GM23248 (cell line): ENCODE results near the gene SETBP1. TPM values are rescaled to one million over a fixed set of nuclear protein-coding genes. Genes with fewer than 3 reads are reported as not detected.

Experiments used
- DNase-seq: peaks from one replicate; pipeline ENCODE4 v3.0.0-alpha.2; 2015
- H2AFZ ChIP-seq: fragments of 200-600 bp; sonication (generic); 2 replicates; pipeline ENCODE4 v1.6.1; 2016; ENCODE audit warnings: antibody characterized with exemption
- H3F3A ChIP-seq: fragments of 200-600 bp; sonication (generic); 2 replicates; pipeline ENCODE4 v1.6.1; 2016; ENCODE audit warnings: mild to moderate bottlenecking, antibody characterized with exemption, mixed run types; ENCODE audit not compliant: insufficient read depth
- H3K27ac ChIP-seq: fragments of 200-600 bp; sonication (generic); 2 replicates; pipeline ENCODE4 v1.5.1; 2016; ENCODE audit warnings: mild to moderate bottlenecking
- H3K27me3 ChIP-seq: fragments of 200-600 bp; sonication (generic); replicated peaks from 2 replicates; pipeline ENCODE4 v1.6.1; 2016; ENCODE audit warnings: mild to moderate bottlenecking; ENCODE audit not compliant: insufficient read depth
- H3K36me3 ChIP-seq: fragments of 200-600 bp; sonication (generic); 2 replicates; pipeline ENCODE4 v1.6.1; 2016; ENCODE audit warnings: low read depth, mild to moderate bottlenecking
- H3K4me1 ChIP-seq: fragments of 200-600 bp; sonication (generic); 2 replicates; pipeline ENCODE4 v1.6.1; 2016; ENCODE audit warnings: mild to moderate bottlenecking; ENCODE audit not compliant: insufficient read depth
- H3K4me2 ChIP-seq: fragments of 200-600 bp; sonication (generic); one replicate; pipeline ENCODE4 v1.6.1; 2016; ENCODE audit warnings: mild to moderate bottlenecking; ENCODE audit not compliant: unreplicated experiment
- H3K4me3 ChIP-seq: fragments of 200-600 bp; sonication (generic); 2 replicates; pipeline ENCODE4 v1.5.1; 2016; ENCODE audit warnings: mild to moderate bottlenecking
- H3K79me2 ChIP-seq: fragments of 200-600 bp; sonication (generic); 2 replicates; pipeline ENCODE4 v1.6.1; 2016; ENCODE audit warnings: mild to moderate bottlenecking; ENCODE audit not compliant: insufficient read depth
- H3K9ac ChIP-seq: fragments of 200-600 bp; sonication (generic); 2 replicates; pipeline ENCODE4 v1.6.1; 2016; ENCODE audit warnings: mild to moderate bottlenecking
- H3K9me2 ChIP-seq: fragments of 200-600 bp; sonication (generic); 2 replicates; pipeline ENCODE4 v1.6.1; 2016; ENCODE audit warnings: mixed run types, mild to moderate bottlenecking, moderate library complexity; ENCODE audit not compliant: insufficient read depth
- H3K9me3 ChIP-seq: fragments of 200-600 bp; sonication (generic); one replicate; pipeline ENCODE4 v1.6.1; 2017; ENCODE audit warnings: low read depth
- H4K20me1 ChIP-seq: fragments of 200-600 bp; sonication (generic); 2 replicates; pipeline ENCODE4 v1.6.0; 2016; ENCODE audit not compliant: insufficient read depth
- EZH2 ChIP-seq: fragments of 200-600 bp; sonication (generic); IDR thresholded peaks from 2 replicates; pipeline ENCODE4 v1.6.1; 2018; ENCODE audit warnings: antibody characterized with exemption, mild to moderate bottlenecking; ENCODE audit not compliant: insufficient read depth, poor library complexity, severe bottlenecking
- EZH2phosphoT487 ChIP-seq: fragments of 200-600 bp; sonication (generic); IDR thresholded peaks from 2 replicates; pipeline ENCODE4 v1.6.1; 2018; ENCODE audit warnings: antibody characterized with exemption, moderate library complexity, mild to moderate bottlenecking, low read depth; ENCODE audit not compliant: insufficient read depth
- WGBS, 2 experiments: methylation state at CpG; one replicate each; pipeline ENCODE4 v1.1.6; 2015 to 2017; ENCODE audit warnings: low lambda C conversion rate in 2 of 2, low coverage in 1 of 2; ENCODE audit errors: missing lambda C conversion rate in 2 of 2; 5-methylcytosine and 5-hydroxymethylcytosine counted together
- in situ Hi-C: fragments of 300-500 bp; cut with MboI; formaldehyde crosslinking; loops from 2 replicates; pipeline ENCODE4 v1.15.0; 2020
- polyA plus RNA-seq: library from polyadenylated mRNA; unstranded; fragments of >200 nt; fragmentation: Nextera tagmentation; extraction: Ambion mirVana; gene quantifications from 2 replicates; pipeline ENCODE4 v1.2.1, GENCODE V29; 2016
- total RNA-seq: library from RNA; depleted of rRNA; stranded (reverse); fragments of >200 nt; shearing (Covaris generic); gene quantifications from 2 replicates; pipeline ENCODE4 v1.2.3, GENCODE V29; 2014

The SETBP1 gene
- total and polyA plus RNA-seq, 2 experiments from 2014 or later, result 1.3 to 4.1 TPM

DNA sequence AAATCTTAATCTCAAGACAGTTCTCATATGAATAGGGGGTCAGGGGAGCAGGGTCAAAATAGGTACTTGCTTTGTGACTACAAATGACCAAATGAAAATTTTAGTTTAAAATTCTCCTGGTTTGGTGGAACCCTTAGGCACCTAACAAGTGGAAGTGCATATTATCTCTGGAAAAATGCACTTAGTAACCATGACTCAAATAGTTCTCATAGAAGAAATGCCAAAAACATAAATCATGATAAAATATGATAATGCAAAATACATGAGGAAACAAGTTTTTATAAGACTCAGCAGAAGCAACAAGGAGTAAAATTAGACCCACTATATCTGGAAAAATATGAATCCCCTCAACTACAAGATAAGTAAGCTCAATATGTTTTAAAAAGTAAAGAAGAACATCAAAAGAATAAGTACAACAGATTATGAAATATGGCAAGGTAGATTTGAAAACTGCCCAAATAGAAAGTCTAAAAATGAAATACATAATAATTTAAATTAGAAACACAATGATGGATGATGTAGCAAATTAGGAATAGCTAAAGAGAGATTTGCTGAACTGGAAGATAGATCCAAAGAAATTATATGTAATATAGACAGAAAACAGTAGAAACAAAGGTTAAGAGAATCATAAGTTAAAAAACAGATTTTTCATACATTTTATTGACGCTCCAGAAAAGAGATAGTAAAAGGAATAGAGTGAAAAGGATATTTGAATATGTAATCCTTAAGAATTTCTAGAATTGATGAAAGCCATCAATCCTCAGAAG is 308.3 kb downstream of the SETBP1 start:
- 97 to 100% methylated on average over 1 of the region's 1 CpG for WGBS, 2 experiments

DNA sequence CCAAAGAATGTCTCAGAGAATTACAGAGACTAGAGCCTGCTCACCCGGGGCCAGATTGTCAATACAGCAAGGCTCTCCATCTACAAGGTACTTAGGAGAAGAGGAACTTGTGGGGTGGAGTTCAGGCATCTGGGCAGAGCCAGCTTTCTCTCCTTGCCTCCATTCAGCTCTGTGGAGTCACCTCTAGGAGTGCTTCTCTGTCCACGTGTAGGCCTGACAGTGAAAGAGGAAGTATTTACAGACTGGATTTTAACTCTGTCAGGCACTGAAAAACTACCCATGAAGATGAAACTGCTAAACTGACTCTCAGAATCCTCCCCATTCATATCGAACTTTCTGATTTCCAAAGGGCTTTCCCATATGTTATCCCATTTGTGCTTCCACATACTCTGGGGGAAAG is 315.6 kb downstream of the SETBP1 start:
- DNase-seq, result no peak
- Histone ChIP-seq H3K4me2 (no peak overlapping the region), H3K9me3 (no peaks in the 10 kb centered on the region), H4K20me1 (no peaks in the 10 kb centered on the region), H3K4me1 (no peaks in the 10 kb centered on the region), H3F3A (no peaks in the 10 kb centered on the region), H3K79me2 (no peaks in the 10 kb centered on the region), H3K27me3 (no peaks in the 10 kb centered on the region), H3K27ac (no peak overlapping the region), H2AFZ (no peak overlapping the region), H3K9ac (no peak overlapping the region), H3K9me2 (no peaks in the 10 kb centered on the region), H3K36me3 (no peaks in the 10 kb centered on the region), H3K4me3 (no peak overlapping the region)
- TF ChIP-seq EZH2phosphoT487 (no peak), EZH2 (no peak)
- in situ Hi-C loops, result loop anchor here (25.0 kb wide), 1 partner anchor 859 kb away; no protein-coding TSS in a partner anchor
- 90 to 100% methylated on average over 3 of the region's 3 CpGs for WGBS, 2 experiments

More for the DNA sequence above, 308.3 kb downstream of the SETBP1 start:
- in situ Hi-C loops, result loop anchor here (25.0 kb wide), 1 partner anchor 852 kb away; no protein-coding TSS in a partner anchor
- no peaks in the 10 kb centered on the region for H3K4me1 ChIP-seq
- DNase-seq, result no peak
- no peak overlapping the region for H3K9ac ChIP-seq
- no peaks in the 10 kb centered on the region for H4K20me1 ChIP-seq
- no peak overlapping the region for H3K4me2 ChIP-seq
- no peaks in the 10 kb centered on the region for H3K27me3 ChIP-seq
- no peaks in the 10 kb centered on the region for H3K36me3 ChIP-seq
- TF ChIP-seq EZH2 (no peak), EZH2phosphoT487 (no peak)
- no peaks in the 10 kb centered on the region for H3F3A ChIP-seq
- H3K27ac ChIP-seq, result no peak overlapping the region
- H3K9me2 ChIP-seq, result no peaks in the 10 kb centered on the region
- no peaks in the 10 kb centered on the region for H3K9me3 ChIP-seq
- no peaks in the 10 kb centered on the region for H3K79me2 ChIP-seq
- H2AFZ ChIP-seq, result no peak overlapping the region
- H3K4me3 ChIP-seq, result no peak overlapping the region

DNA sequence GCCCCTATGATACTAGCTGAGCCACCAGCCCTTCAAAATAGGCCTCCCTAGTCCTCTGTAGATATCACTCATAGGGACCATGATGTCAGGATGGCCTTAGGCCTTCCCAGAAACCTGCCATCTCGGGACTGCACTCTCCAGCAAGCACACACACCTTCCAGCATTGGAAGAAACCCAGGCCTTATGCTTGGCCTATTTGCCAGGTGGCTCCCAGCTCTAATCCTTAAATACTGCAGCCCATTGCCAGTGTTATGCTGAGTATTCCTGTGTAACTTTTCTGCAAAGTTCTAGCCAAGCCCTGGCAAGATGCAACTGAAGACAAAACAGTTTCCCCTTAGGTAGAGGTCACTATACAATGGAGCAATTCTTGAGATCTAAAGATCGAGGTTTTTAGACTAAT is 316.5 kb downstream of the SETBP1 start:
- no peaks in the 10 kb centered on the region for H3K9me3 ChIP-seq
- H3K4me3 ChIP-seq, result no peak overlapping the region
- H3F3A ChIP-seq, result no peaks in the 10 kb centered on the region
- in situ Hi-C loops, result loop anchor here (25.0 kb wide), 1 partner anchor 860 kb away; no protein-coding TSS in a partner anchor
- WGBS, 2 experiments, result 49 to 58% methylated on average over 2 of the region's 2 CpGs
- no peak overlapping the region for H3K27ac ChIP-seq
- H3K9ac ChIP-seq, result no peak overlapping the region
- DNase-seq, result no peak
- no peaks in the 10 kb centered on the region for H3K36me3 ChIP-seq
- H3K4me1 ChIP-seq, result no peaks in the 10 kb centered on the region
- H3K79me2 ChIP-seq, result no peaks in the 10 kb centered on the region
- no peak overlapping the region for H3K4me2 ChIP-seq
- no peak for TF ChIP-seq EZH2phosphoT487
- no peak for TF ChIP-seq EZH2
- no peaks in the 10 kb centered on the region for H4K20me1 ChIP-seq
- H3K9me2 ChIP-seq, result no peaks in the 10 kb centered on the region
- H3K27me3 ChIP-seq, result no peaks in the 10 kb centered on the region
- no peak overlapping the region for H2AFZ ChIP-seq

DNA sequence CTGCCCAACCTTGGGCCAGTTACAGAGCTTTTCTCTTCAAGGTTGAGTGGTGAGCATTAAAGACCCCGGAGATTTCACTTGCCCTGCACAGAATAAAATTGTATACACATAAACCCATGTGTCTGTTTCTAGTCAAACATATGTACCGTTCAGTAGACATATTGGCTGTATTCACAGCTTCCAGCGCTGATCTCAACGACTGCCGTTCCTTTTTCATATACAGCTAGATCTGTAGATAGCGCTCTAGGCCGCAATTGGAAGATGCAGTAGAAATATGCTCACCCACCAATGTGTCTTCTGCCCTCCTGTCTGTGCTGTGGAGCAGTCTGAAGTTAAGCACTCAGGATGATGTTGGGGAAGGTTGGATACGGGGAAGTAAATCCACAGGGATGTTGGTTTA is 317.7 kb downstream of the SETBP1 start:
- Histone ChIP-seq H3K27me3 (no peaks in the 10 kb centered on the region), H3K36me3 (no peaks in the 10 kb centered on the region), H3K27ac (no peak overlapping the region), H3K4me3 (no peak overlapping the region), H3K9ac (no peak overlapping the region), H3F3A (no peaks in the 10 kb centered on the region), H2AFZ (no peak overlapping the region), H3K4me2 (no peak overlapping the region), H3K79me2 (no peaks in the 10 kb centered on the region), H3K9me2 (no peaks in the 10 kb centered on the region), H4K20me1 (no peaks in the 10 kb centered on the region), H3K4me1 (no peaks in the 10 kb centered on the region), H3K9me3 (no peaks in the 10 kb centered on the region)
- WGBS, 2 experiments, result 90 to 94% methylated on average over 8 of the region's 8 CpGs
- no peak for DNase-seq
- TF ChIP-seq EZH2phosphoT487, result no peak
- no peak for TF ChIP-seq EZH2
- in situ Hi-C loops, result loop anchor here (25.0 kb wide), 1 partner anchor 861 kb away; no protein-coding TSS in a partner anchor
